T-helper 1 cell treated with Interleukin-12 subunit alpha and Interleukin-12 subunit beta and Interleukin-4 antibody, amounts not matched to agents 30 ng/mL and 1 ng/mL, for 36 hours (primary cell): ENCODE data around the gene OVOL3. TPM values are rescaled to one million over a fixed set of nuclear protein-coding genes. Genes with fewer than 3 reads are reported as not detected.

Experiments
- intact Hi-C: fragments of 100-400 bp; cut with micrococcal nuclease; formaldehyde crosslinking; loops from one replicate; pipeline ENCODE4 v1.15.1; 2024
- total RNA-seq: library from RNA; stranded (reverse); gene quantifications from 2 replicates; pipeline ENCODE4 v1.2.3, GENCODE V29; 2022

Gene OVOL3
- total RNA-seq, 1 donor from 2014 or later: not detected

DNA sequence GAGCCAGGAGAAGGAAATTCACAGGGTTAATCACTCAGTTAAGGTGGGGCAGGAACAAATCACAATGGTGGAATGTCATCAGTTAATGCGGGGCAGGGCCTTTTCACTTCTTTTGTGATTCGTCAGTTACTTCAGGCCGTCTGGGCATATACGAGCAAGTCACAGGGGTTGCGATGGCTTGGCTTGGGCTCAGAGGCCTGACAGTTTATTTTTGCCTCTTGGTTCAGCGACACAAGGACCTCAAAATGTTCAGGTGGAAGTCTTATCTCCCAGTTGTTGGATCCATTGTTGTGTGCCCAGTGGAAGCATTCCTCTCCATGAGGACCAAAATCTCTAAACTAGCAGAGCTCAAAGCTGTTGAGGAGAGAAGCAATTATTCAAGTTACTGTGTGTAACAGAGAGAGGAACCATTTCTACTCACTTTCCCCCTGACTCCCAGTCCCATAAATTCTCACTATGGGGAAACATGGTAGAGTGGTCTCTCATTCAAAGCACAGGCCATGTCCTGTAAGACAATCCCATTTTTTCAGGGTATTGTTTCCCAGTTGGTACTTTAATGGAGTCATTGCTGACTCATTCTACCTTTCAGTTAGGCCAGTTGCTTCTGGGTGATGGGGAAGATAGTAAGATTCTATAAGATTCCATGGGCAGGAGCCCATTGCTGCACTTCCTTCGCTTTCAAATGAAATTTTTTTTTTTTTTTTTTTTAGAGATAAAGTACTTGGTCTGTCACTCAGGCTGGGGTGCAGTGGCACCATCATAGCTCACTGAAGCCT is 50.1 kb downstream of the OVOL3 start:
- intact Hi-C loops: no loop called here

Other genes starting within 250 kb of the OVOL3 start
- gene APLP1, start 242.6 kb upstream of the OVOL3 start, total RNA-seq: 1.7 and 3.6 TPM in 2 replicates
- gene NFKBID, start 210.6 kb upstream of the OVOL3 start, total RNA-seq: 54.0 and 63.1 TPM in 2 replicates
- 101 and 108 TPM in 2 replicates for gene HCST, start 208.6 kb upstream of the OVOL3 start, total RNA-seq
- gene TYROBP, start 202.8 kb upstream of the OVOL3 start, total RNA-seq: not detected in 2 replicates
- gene LRFN3, start 174.8 kb upstream of the OVOL3 start, total RNA-seq: 13.1 and 14.7 TPM in 2 replicates
- 16.8 and 17.4 TPM in 2 replicates for gene SDHAF1, start 116.0 kb upstream of the OVOL3 start, total RNA-seq
- gene SYNE4, start 102.3 kb upstream of the OVOL3 start, total RNA-seq: 2.6 and 2.7 TPM in 2 replicates
- gene ALKBH6, start 96.9 kb upstream of the OVOL3 start, total RNA-seq: 49.1 and 52.2 TPM in 2 replicates
- gene CLIP3, start 78.3 kb upstream of the OVOL3 start, total RNA-seq: 3.4 and 3.8 TPM in 2 replicates
- gene THAP8, start 56.9 kb upstream of the OVOL3 start, total RNA-seq: 2.6 and 3.5 TPM in 2 replicates
- gene WDR62, start 56.2 kb upstream of the OVOL3 start, total RNA-seq: 20.3 and 21.7 TPM in 2 replicates
- 47.8 and 53.4 TPM in 2 replicates for gene POLR2I, start 3.7 kb downstream of the OVOL3 start, total RNA-seq
- 198 and 205 TPM in 2 replicates for gene TBCB, start 4.3 kb downstream of the OVOL3 start, total RNA-seq
- gene CAPNS1, start 28.9 kb downstream of the OVOL3 start, total RNA-seq: 439 and 454 TPM in 2 replicates
- gene COX7A1, start 41.3 kb downstream of the OVOL3 start, total RNA-seq: not detected in 2 replicates
- gene ZNF565, start 103.5 kb downstream of the OVOL3 start, total RNA-seq: 2.2 and 2.5 TPM in 2 replicates
- gene ZNF146, start 104.0 kb downstream of the OVOL3 start, total RNA-seq: 57.8 and 60.7 TPM in 2 replicates